Keratinocyte (primary cell): ENCODE results near the gene BRSK2. TPM values are rescaled to one million over a fixed set of nuclear protein-coding genes. Genes with fewer than 3 reads are reported as not detected.

Source experiments
- DNase-seq: peaks from one replicate; pipeline ENCODE4 v3.0.0-alpha.2; 2011; ENCODE audit warnings: low read depth, missing footprints, low spot score
- FAIRE-seq: peaks from 2 replicates; lab custom pipeline; 2011; peaks lifted over from hg19 to GRCh38; lab: Jason Lieb, UNC
- H2AFZ ChIP-seq: 2 replicates; pipeline ENCODE4 v1.6.0; 2012; ENCODE audit warnings: low read length, control low read depth, inconsistent platforms; ENCODE audit not compliant: control insufficient read depth
- H3K27ac ChIP-seq: 2 replicates; pipeline ENCODE4 v1.5.1; 2011; ENCODE audit warnings: low read length; ENCODE audit not compliant: control insufficient read depth, insufficient read depth
- H3K27me3 ChIP-seq: 3 replicates; pipeline ENCODE4 v1.6.0; 2011; ENCODE audit warnings: low read length; ENCODE audit not compliant: control insufficient read depth, insufficient read depth; ENCODE audit errors: extremely low read depth
- H3K36me3 ChIP-seq, 2 experiments: 2 replicates in 1 of 2; 3 replicates in 1 of 2; pipeline ENCODE4 v1.5.1; 2011; ENCODE audit warnings: low read length in 2 of 2, mild to moderate bottlenecking in 1 of 2; ENCODE audit not compliant: control insufficient read depth in 2 of 2, insufficient read depth in 2 of 2; ENCODE audit errors: extremely low read depth in 1 of 2
- H3K4me1 ChIP-seq: 3 replicates; pipeline ENCODE4 v1.5.1; 2011; ENCODE audit warnings: low read length; ENCODE audit not compliant: control insufficient read depth, insufficient read depth; ENCODE audit errors: extremely low read depth
- H3K4me2 ChIP-seq: 3 replicates; pipeline ENCODE4 v1.6.0; 2011; ENCODE audit warnings: low read depth, low read length; ENCODE audit not compliant: control insufficient read depth, insufficient read depth; ENCODE audit errors: extremely low read depth
- H3K4me3 ChIP-seq, 3 experiments: fragments of 200-600 bp in 1 of 3; sonication (generic) in 1 of 3; 2 replicates in 2 of 3; 3 replicates in 1 of 3; pipeline ENCODE4 v1.5.1; 2011 to 2016; ENCODE audit warnings: low read length in 3 of 3, mild to moderate bottlenecking in 3 of 3, control low read depth in 2 of 3, inconsistent platforms in 1 of 3, low read depth in 1 of 3, mixed read lengths in 1 of 3, mixed run types in 1 of 3, moderate library complexity in 1 of 3; ENCODE audit not compliant: control insufficient read depth in 2 of 3, insufficient read depth in 2 of 3; ENCODE audit errors: extremely low read depth in 1 of 3
- H3K79me2 ChIP-seq: 2 replicates; pipeline ENCODE4 v1.6.0; 2012; ENCODE audit warnings: low read length; ENCODE audit not compliant: control insufficient read depth, insufficient read depth
- H3K9ac ChIP-seq: 3 replicates; pipeline ENCODE4 v1.6.0; 2011; ENCODE audit warnings: low read length; ENCODE audit not compliant: control insufficient read depth, insufficient read depth; ENCODE audit errors: extremely low read depth
- H3K9me1 ChIP-seq: 3 replicates; pipeline ENCODE4 v1.6.0; 2011; ENCODE audit warnings: low read length; ENCODE audit not compliant: control insufficient read depth, insufficient read depth; ENCODE audit errors: extremely low read depth
- H3K9me3 ChIP-seq: 2 replicates; pipeline ENCODE4 v1.5.1; 2012; ENCODE audit warnings: low read depth, low read length; ENCODE audit not compliant: control insufficient read depth
- H4K20me1 ChIP-seq: 3 replicates; pipeline ENCODE4 v1.6.0; 2011; ENCODE audit warnings: low read length; ENCODE audit not compliant: control insufficient read depth, insufficient read depth; ENCODE audit errors: extremely low read depth
- CTCF ChIP-seq, 3 experiments: IDR thresholded peaks in 1 of 3; conservative IDR thresholded peaks in 1 of 3; optimal IDR thresholded peaks in 1 of 3; 2 replicates in 2 of 3; 3 replicates in 1 of 3; pipeline versions ENCODE3 to v1.5.1; 2011; ENCODE audit warnings: low read length in 3 of 3, mild to moderate bottlenecking in 3 of 3, moderate library complexity in 2 of 3, control low read depth in 1 of 3, inconsistent platforms in 1 of 3; ENCODE audit not compliant: insufficient read depth in 2 of 3; ENCODE audit errors: extremely low read depth in 1 of 3
- EZH2 ChIP-seq: IDR thresholded peaks from one replicate; pipeline ENCODE4 v1.6.1; 2012; ENCODE audit warnings: inconsistent platforms, mild to moderate bottlenecking, low read length, moderate library complexity
- dilution Hi-C: fragments of 300-500 bp; cut with MboI; formaldehyde crosslinking; loops from one replicate; pipeline ENCODE4 v1.7.0; 2020; ENCODE audit warnings: low sequenced_read_pairs; ENCODE audit not compliant: extremely low pct_ligation_motif_present
- polyA plus RNA-seq, 5 experiments: library from polyadenylated mRNA; depleted of rRNA in 3 of 5; stranded (reverse) in 3 of 5; stranded (forward) in 1 of 5; unstranded in 1 of 5; fragments of >200 nt; gene quantifications; 1 replicate in 1 of 5; 2 replicates in 3 of 5; 3 replicates in 1 of 5; pipeline versions ENCODE4 v1.2.1 to v1.2.3, GENCODE V29; 2011 to 2012; ENCODE audit warnings: missing spikeins in 2 of 5, low read depth in 1 of 5, low replicate concordance in 1 of 5

The BRSK2 gene
- polyA plus RNA-seq, 1 donor (not counting 4 experiments of a cell fraction or from before 2014, with no cell fraction given), result 0.09 TPM

- no peak overlapping the region for H2AFZ ChIP-seq
- peaks cover 56% of the 10 kb centered on the region for H3K27me3 ChIP-seq
- no peaks in the 10 kb centered on the region for H3K36me3 ChIP-seq
- H3K27ac ChIP-seq, result no peak overlapping the region
- DNase-seq, result no peak
- no peak overlapping the region for H3K4me2 ChIP-seq
- no peaks in the 10 kb centered on the region for H3K9me3 ChIP-seq
- FAIRE-seq, result no peak
- TF ChIP-seq EZH2 (no peak), CTCF (optimal IDR thresholded peaks at IDR 0.05 in 1 of 3, IDR thresholded peaks at IDR 0.05 in 1 of 3, conservative IDR thresholded peaks at IDR 0.05 in 1 of 3; ENCODE audit: extremely low read depth in 1 of 3, insufficient read depth in 2 of 3, low read length in 3 of 3) (no peak)
- H3K9me1 ChIP-seq, result no peaks in the 10 kb centered on the region
- H3K4me1 ChIP-seq, result peaks cover 3% of the 10 kb centered on the region
- peaks cover 3% of the 10 kb centered on the region for H4K20me1 ChIP-seq
- no peak overlapping the region for H3K4me3 ChIP-seq
- dilution Hi-C loops, result no loop called here
- no peak overlapping the region for H3K9ac ChIP-seq
- no peaks in the 10 kb centered on the region for H3K79me2 ChIP-seq
These were observed 61.4 kb downstream of the BRSK2 start for GRCh38 chr11:1450949-1451710.

- H4K20me1 ChIP-seq, result peaks cover 3% of the 10 kb centered on the region
- H3K27me3 ChIP-seq, result peaks cover 49% of the 10 kb centered on the region
- H2AFZ ChIP-seq, result no peak overlapping the region
- H3K4me3 ChIP-seq, result no peak overlapping the region
- H3K27ac ChIP-seq, result no peak overlapping the region
- H3K4me2 ChIP-seq, result no peak overlapping the region
- no peak overlapping the region for H3K9ac ChIP-seq
- FAIRE-seq (no peak), DNase-seq (no peak)
- H3K9me3 ChIP-seq, result no peaks in the 10 kb centered on the region
- H3K4me1 ChIP-seq, result peaks cover 3% of the 10 kb centered on the region
- dilution Hi-C loops, result no loop called here
- no peaks in the 10 kb centered on the region for H3K79me2 ChIP-seq
- TF ChIP-seq CTCF (optimal IDR thresholded peaks at IDR 0.05 in 1 of 3, IDR thresholded peaks at IDR 0.05 in 1 of 3, conservative IDR thresholded peaks at IDR 0.05 in 1 of 3; ENCODE audit: extremely low read depth in 1 of 3, insufficient read depth in 2 of 3, low read length in 3 of 3), result no peak
- no peak for TF ChIP-seq EZH2
- H3K9me1 ChIP-seq, result no peaks in the 10 kb centered on the region
- no peaks in the 10 kb centered on the region for H3K36me3 ChIP-seq
These were observed 62.2 kb downstream of the BRSK2 start for GRCh38 chr11:1451781-1452470.
